HepG2 (cell line): ENCODE data around the gene NIPAL1.

Experiments
- ARHGAP35 ChIP-seq: sonication (generic); formaldehyde crosslinking; IDR thresholded peaks from 2 replicates; pipeline ENCODE4 v1.9.0; 2022; ENCODE audit warnings: mild to moderate bottlenecking, inconsistent platforms, moderate library complexity, missing genetic modification reagents, borderline replicate concordance
- CBFB ChIP-seq: sonication (generic); formaldehyde crosslinking; IDR thresholded peaks from 2 replicates; pipeline ENCODE4 v1.4.0; 2020; ENCODE audit warnings: missing genetic modification reagents
- CCAR2 ChIP-seq: fragments of 200-400 bp; formaldehyde crosslinking; optimal IDR thresholded peaks from 2 replicates; pipeline ENCODE3; 2018; ENCODE audit warnings: low read depth, mild to moderate bottlenecking, low read length, moderate library complexity
- CTCF ChIP-seq: sonication (generic); formaldehyde crosslinking; IDR thresholded peaks from 2 replicates; pipeline ENCODE4 v1.5.0; 2020; ENCODE audit warnings: mild to moderate bottlenecking, missing genetic modification reagents, moderate library complexity
- EP300 ChIP-seq, 3 experiments: sonication (generic) in 1 of 3; formaldehyde crosslinking in 1 of 3; IDR thresholded peaks; 2 replicates each; pipeline versions ENCODE4 v1.5.1 to v1.6.1; 2011 to 2020; ENCODE audit warnings: low read depth in 2 of 3, low read length in 2 of 3, borderline replicate concordance in 1 of 3, improper control_type of control experiment in 1 of 3, mild to moderate bottlenecking in 1 of 3, missing genetic modification reagents in 1 of 3, moderate library complexity in 1 of 3
- FOXA1 ChIP-seq, 2 experiments: fragments of 450-650 bp in 1 of 2; sonication (generic) in 1 of 2; formaldehyde crosslinking in 1 of 2; IDR thresholded peaks; 2 replicates each; pipeline versions ENCODE4 v1.4.0 to v1.6.1; 2016 to 2020; ENCODE audit warnings: missing genetic modification reagents in 1 of 2
- POLR2AphosphoS5 ChIP-seq: IDR thresholded peaks from 2 replicates; pipeline ENCODE4 v1.6.1; 2012; ENCODE audit warnings: low read depth, low read length
- REST ChIP-seq, 2 experiments: IDR thresholded peaks; 2 replicates each; pipeline ENCODE4 v1.6.1; 2011 to 2012; ENCODE audit warnings: low read length in 2 of 2, borderline replicate concordance in 1 of 2, low read depth in 1 of 2, mild to moderate bottlenecking in 1 of 2, moderate library complexity in 1 of 2
- SMAD9 ChIP-seq: sonication (generic); formaldehyde crosslinking; IDR thresholded peaks from 2 replicates; pipeline ENCODE4 v1.5.1; 2020; ENCODE audit warnings: mild to moderate bottlenecking, missing genetic modification reagents
- TCF12 ChIP-seq, 2 experiments: fragments of 450-650 bp in 1 of 2; sonication (generic) in 1 of 2; formaldehyde crosslinking in 1 of 2; IDR thresholded peaks; 2 replicates each; pipeline versions ENCODE4 v1.6.1 to v1.8.0; 2017 to 2022; ENCODE audit warnings: antibody characterized with exemption in 1 of 2, mild to moderate bottlenecking in 1 of 2, missing genetic modification reagents in 1 of 2, moderate library complexity in 1 of 2
- TCF7L2 ChIP-seq: IDR thresholded peaks from 2 replicates; pipeline ENCODE4 v1.6.1; 2011; ENCODE audit warnings: mild to moderate bottlenecking, low read depth, low read length, moderate library complexity
- YEATS2 ChIP-seq: sonication (generic); formaldehyde crosslinking; IDR thresholded peaks from 2 replicates; pipeline ENCODE4 v1.4.0; 2020; ENCODE audit warnings: missing genetic modification reagents, borderline replicate concordance
- ZNF766 ChIP-seq: sonication (generic); formaldehyde crosslinking; IDR thresholded peaks from 2 replicates; pipeline ENCODE4 v1.5.0; 2020; ENCODE audit warnings: missing genetic modification reagents, borderline replicate concordance

GRCh38 chr4:48028696-48029095, 12.1 kb downstream of the NIPAL1 start:
- TF ChIP-seq FOXA1 (IDR thresholded peaks at IDR 0.05) (no peak), FOXA1 (CRISPR knock-in tag; IDR thresholded peaks at IDR 0.05) (no peak), POLR2AphosphoS5 (no peak), ARHGAP35 (CRISPR knock-in tag) (no peak), YEATS2 (CRISPR knock-in tag) (no peak), CBFB (CRISPR knock-in tag) (no peak), EP300 (IDR thresholded peaks at IDR 0.05; ENCODE audit: low read depth in 2 of 2, low read length in 2 of 2) (no peak), EP300 (CRISPR knock-in tag; IDR thresholded peaks at IDR 0.05; ENCODE audit: borderline replicate concordance) (no peak), REST (IDR thresholded peaks at IDR 0.05; ENCODE audit: borderline replicate concordance in 1 of 2, low read depth in 1 of 2, low read length in 2 of 2) (no peak), SMAD9 (CRISPR knock-in tag) (no peak), TCF12 (IDR thresholded peaks at IDR 0.05) (no peak), TCF12 (CRISPR knock-in tag; IDR thresholded peaks at IDR 0.05) (no peak), ZNF766 (CRISPR knock-in tag) (no peak), CCAR2 (no peak), TCF7L2 (no peak), CTCF (CRISPR knock-in tag) (no peak)
